ENCODE data around the gene THOC5. TPM values are rescaled to one million over a fixed set of nuclear protein-coding genes. Genes with fewer than 3 reads are reported as not detected.

THOC5 gene
- total RNA-seq, 1 experiment from 2014 or later: 80.6 TPM

DNA sequence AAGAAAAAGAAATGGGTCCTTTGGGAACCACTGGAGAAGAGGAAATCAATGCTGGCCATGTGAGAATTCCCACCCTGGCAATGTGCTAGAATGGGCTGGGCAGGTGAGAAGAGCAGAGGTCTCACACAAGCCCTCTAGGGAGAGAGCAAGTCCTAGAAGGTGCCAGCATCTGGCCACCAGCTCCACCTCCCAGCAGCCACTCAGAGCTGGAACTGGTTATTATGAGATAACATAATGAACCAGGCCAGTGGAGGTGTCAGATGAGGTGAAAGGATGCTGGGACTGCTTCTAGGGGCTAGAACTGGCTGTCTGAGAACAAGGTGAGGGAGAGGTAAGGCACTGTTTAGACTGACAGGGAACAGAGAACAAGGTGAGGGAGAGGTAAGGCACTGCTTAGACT, 44.3 kb downstream of the THOC5 start:
- RAD21 ChIA-PET (ENCODE audit: low non-redundant PET in 1 of 2, low total read pairs in 2 of 2, uncharacterized antibody in 2 of 2, unreplicated experiment in 2 of 2): no interaction called here
- no peaks in the 10 kb centered on the region for H3K79me2 ChIP-seq (ENCODE audit: insufficient read depth, low read length)
- no peak for TF ChIP-seq POLR2A (IDR thresholded peaks at IDR 0.05; ENCODE audit: borderline replicate concordance, extremely low read depth, insufficient read depth, insufficient read length)
- no peak for TF ChIP-seq EGR1 (IDR thresholded peaks at IDR 0.05; ENCODE audit: low read depth)
- TF ChIP-seq SRF (IDR thresholded peaks at IDR 0.05; ENCODE audit: low read depth): no peak
- no peak for TF ChIP-seq SP1 (IDR thresholded peaks at IDR 0.05; ENCODE audit: low read depth)
- TF ChIP-seq, protein P1, sequence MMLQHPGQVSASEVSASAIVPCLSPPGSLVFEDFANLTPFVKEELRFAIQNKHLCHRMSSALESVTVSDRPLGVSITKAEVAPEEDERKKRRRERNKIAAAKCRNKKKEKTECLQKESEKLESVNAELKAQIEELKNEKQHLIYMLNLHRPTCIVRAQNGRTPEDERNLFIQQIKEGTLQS (IDR thresholded peaks at IDR 0.05): no peak
- TF ChIP-seq, protein P2, sequence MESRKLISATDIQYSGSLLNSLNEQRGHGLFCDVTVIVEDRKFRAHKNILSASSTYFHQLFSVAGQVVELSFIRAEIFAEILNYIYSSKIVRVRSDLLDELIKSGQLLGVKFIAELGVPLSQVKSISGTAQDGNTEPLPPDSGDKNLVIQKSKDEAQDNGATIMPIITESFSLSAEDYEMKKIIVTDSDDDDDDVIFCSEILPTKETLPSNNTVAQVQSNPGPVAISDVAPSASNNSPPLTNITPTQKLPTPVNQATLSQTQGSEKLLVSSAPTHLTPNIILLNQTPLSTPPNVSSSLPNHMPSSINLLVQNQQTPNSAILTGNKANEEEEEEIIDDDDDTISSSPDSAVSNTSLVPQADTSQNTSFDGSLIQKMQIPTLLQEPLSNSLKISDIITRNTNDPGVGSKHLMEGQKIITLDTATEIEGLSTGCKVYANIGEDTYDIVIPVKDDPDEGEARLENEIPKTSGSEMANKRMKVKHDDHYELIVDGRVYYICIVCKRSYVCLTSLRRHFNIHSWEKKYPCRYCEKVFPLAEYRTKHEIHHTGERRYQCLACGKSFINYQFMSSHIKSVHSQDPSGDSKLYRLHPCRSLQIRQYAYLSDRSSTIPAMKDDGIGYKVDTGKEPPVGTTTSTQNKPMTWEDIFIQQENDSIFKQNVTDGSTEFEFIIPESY (IDR thresholded peaks at IDR 0.05; ENCODE audit: extremely low read depth, insufficient replicate concordance, low read length): no peak
- no peak for TF ChIP-seq CBX3 (IDR thresholded peaks at IDR 0.05; ENCODE audit: low read depth)
- no peak for TF ChIP-seq YY1 (IDR thresholded peaks at IDR 0.05; ENCODE audit: extremely low read depth, insufficient replicate concordance, low read depth, low read length)
- no peak for TF ChIP-seq EZH2phosphoT487 (IDR thresholded peaks at IDR 0.05; ENCODE audit: borderline replicate concordance)
- no peak for TF ChIP-seq TCF7L2 (IDR thresholded peaks at IDR 0.05; ENCODE audit: borderline replicate concordance, extremely low read depth, insufficient read depth, insufficient read length)
- TF ChIP-seq EZH2 (IDR thresholded peaks at IDR 0.05): no peak
- no peak for TF ChIP-seq ZNF274 (IDR thresholded peaks at IDR 0.05; ENCODE audit: low read depth, low read length)
- TF ChIP-seq, protein P3, sequence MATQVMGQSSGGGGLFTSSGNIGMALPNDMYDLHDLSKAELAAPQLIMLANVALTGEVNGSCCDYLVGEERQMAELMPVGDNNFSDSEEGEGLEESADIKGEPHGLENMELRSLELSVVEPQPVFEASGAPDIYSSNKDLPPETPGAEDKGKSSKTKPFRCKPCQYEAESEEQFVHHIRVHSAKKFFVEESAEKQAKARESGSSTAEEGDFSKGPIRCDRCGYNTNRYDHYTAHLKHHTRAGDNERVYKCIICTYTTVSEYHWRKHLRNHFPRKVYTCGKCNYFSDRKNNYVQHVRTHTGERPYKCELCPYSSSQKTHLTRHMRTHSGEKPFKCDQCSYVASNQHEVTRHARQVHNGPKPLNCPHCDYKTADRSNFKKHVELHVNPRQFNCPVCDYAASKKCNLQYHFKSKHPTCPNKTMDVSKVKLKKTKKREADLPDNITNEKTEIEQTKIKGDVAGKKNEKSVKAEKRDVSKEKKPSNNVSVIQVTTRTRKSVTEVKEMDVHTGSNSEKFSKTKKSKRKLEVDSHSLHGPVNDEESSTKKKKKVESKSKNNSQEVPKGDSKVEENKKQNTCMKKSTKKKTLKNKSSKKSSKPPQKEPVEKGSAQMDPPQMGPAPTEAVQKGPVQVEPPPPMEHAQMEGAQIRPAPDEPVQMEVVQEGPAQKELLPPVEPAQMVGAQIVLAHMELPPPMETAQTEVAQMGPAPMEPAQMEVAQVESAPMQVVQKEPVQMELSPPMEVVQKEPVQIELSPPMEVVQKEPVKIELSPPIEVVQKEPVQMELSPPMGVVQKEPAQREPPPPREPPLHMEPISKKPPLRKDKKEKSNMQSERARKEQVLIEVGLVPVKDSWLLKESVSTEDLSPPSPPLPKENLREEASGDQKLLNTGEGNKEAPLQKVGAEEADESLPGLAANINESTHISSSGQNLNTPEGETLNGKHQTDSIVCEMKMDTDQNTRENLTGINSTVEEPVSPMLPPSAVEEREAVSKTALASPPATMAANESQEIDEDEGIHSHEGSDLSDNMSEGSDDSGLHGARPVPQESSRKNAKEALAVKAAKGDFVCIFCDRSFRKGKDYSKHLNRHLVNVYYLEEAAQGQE (IDR thresholded peaks at IDR 0.05; ENCODE audit: low read depth): no peak
- TF ChIP-seq, protein P4, sequence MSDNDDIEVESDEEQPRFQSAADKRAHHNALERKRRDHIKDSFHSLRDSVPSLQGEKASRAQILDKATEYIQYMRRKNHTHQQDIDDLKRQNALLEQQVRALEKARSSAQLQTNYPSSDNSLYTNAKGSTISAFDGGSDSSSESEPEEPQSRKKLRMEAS (IDR thresholded peaks at IDR 0.05): no peak
- TF ChIP-seq JUND (IDR thresholded peaks at IDR 0.05): no peak
- TF ChIP-seq SIN3A (IDR thresholded peaks at IDR 0.05; ENCODE audit: low read depth): no peak
- TF ChIP-seq, protein P5, sequence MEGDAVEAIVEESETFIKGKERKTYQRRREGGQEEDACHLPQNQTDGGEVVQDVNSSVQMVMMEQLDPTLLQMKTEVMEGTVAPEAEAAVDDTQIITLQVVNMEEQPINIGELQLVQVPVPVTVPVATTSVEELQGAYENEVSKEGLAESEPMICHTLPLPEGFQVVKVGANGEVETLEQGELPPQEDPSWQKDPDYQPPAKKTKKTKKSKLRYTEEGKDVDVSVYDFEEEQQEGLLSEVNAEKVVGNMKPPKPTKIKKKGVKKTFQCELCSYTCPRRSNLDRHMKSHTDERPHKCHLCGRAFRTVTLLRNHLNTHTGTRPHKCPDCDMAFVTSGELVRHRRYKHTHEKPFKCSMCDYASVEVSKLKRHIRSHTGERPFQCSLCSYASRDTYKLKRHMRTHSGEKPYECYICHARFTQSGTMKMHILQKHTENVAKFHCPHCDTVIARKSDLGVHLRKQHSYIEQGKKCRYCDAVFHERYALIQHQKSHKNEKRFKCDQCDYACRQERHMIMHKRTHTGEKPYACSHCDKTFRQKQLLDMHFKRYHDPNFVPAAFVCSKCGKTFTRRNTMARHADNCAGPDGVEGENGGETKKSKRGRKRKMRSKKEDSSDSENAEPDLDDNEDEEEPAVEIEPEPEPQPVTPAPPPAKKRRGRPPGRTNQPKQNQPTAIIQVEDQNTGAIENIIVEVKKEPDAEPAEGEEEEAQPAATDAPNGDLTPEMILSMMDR (IDR thresholded peaks at IDR 0.05 in 2 of 3, conservative IDR thresholded peaks at IDR 0.05 in 1 of 3; ENCODE audit: borderline replicate concordance in 1 of 3, insufficient read depth in 1 of 3, low read depth in 2 of 3, low read length in 2 of 3): no peak
- no peak for TF ChIP-seq ELF1 (IDR thresholded peaks at IDR 0.05; ENCODE audit: borderline replicate concordance, low read depth)
- no peak for TF ChIP-seq CEBPB (IDR thresholded peaks at IDR 0.05; ENCODE audit: low read depth)
- no peaks in the 10 kb centered on the region for H3K27me3 ChIP-seq (ENCODE audit: insufficient read depth, low read length)
- H2AFZ ChIP-seq (ENCODE audit: low read depth, low read length, poor library complexity, severe bottlenecking): no peak overlapping the region
- ATAC-seq (no peak), DNase-seq (ENCODE audit: low read depth, low spot score) (no peak)
- intact Hi-C loops (cut with micrococcal nuclease): no loop called here
- CTCF ChIA-PET: no interaction called here
- H3K36me3 ChIP-seq (ENCODE audit: control insufficient read depth in 1 of 2, insufficient read depth in 2 of 2, low read length in 2 of 2): peaks cover 50 to 52% of the 10 kb centered on the region in 2 experiments
- no peaks in the 10 kb centered on the region for H3K9me3 ChIP-seq (ENCODE audit: control insufficient read depth in 1 of 2, insufficient read depth in 1 of 2, low read depth in 1 of 2, low read length in 2 of 2)
- no peak overlapping the region for H3K27ac ChIP-seq (ENCODE audit: low read depth, low read length)
- H3K9ac ChIP-seq (ENCODE audit: low read length): no peak overlapping the region
- H3K9me2 ChIP-seq (ENCODE audit: insufficient read depth): no peaks in the 10 kb centered on the region
- no peak overlapping the region for H3K4me3 ChIP-seq (replicated peaks in 1 of 2; ENCODE audit: low read depth in 1 of 2, low read length in 2 of 2)
- H4K20me1 ChIP-seq (ENCODE audit: insufficient read depth): no peaks in the 10 kb centered on the region
- POLR2A ChIA-PET: no interaction called here
- BruUV-seq (replicated peaks): no TSS peak
- H3K4me2 ChIP-seq (ENCODE audit: low read length): no peak overlapping the region
- H3K4me1 ChIP-seq (ENCODE audit: control insufficient read depth in 1 of 2, insufficient read depth in 2 of 2, low read length in 2 of 2): no peaks in the 10 kb centered on the region; a peak in 1 of 4 replicates

Data from HCT116 (cell line).